CD4-positive, alpha-beta memory T cell (primary cell): Measurements from ENCODE around the gene COL4A1. TPM values are rescaled to one million over a fixed set of nuclear protein-coding genes. Genes with fewer than 3 reads are reported as not detected.

Source experiments
- CTCF ChIA-PET: fragments of 350-600 bp; sonication (Branson Sonifier 250); formaldehyde crosslinking; loops from one replicate; lab custom pipeline; 2021; ENCODE audit warnings: inconsistent platforms; ENCODE audit not compliant: partially characterized antibody; lab: Charles Lee
- POLR2A ChIA-PET: fragments of 350-600 bp; sonication (Branson Sonifier 250); formaldehyde crosslinking; loops from one replicate; lab custom pipeline; 2021; ENCODE audit not compliant: partially characterized antibody; lab: Charles Lee
- DNase-seq, 5 donors: peaks; one replicate each; pipeline versions ENCODE4 v3.0.0 to v3.0.0-alpha.2; 2020 to 2022; ENCODE audit warnings: mixed read lengths in 1 of 5
- H3K27ac ChIP-seq: one replicate; pipeline ENCODE4 v1.7.0; 2013; ENCODE audit warnings: low read depth, low read length
- H3K27me3 ChIP-seq: 2 replicates; pipeline ENCODE4 v1.7.0; 2013; ENCODE audit warnings: mild to moderate bottlenecking, low read length, moderate library complexity; ENCODE audit not compliant: insufficient read depth
- H3K36me3 ChIP-seq: 2 replicates; pipeline ENCODE4 v1.7.0; 2013; ENCODE audit warnings: mild to moderate bottlenecking, low read length, moderate library complexity; ENCODE audit not compliant: insufficient read depth
- H3K4me1 ChIP-seq: 2 replicates; pipeline ENCODE4 v1.7.0; 2013; ENCODE audit warnings: mild to moderate bottlenecking, low read length, moderate library complexity; ENCODE audit not compliant: insufficient read depth
- H3K4me3 ChIP-seq, 2 donors: one replicate each; pipeline ENCODE4 v1.7.0; 2013; ENCODE audit warnings: low read length in 2 of 2, mild to moderate bottlenecking in 1 of 2
- H3K9me3 ChIP-seq, 2 donors: one replicate each; pipeline ENCODE4 v1.7.0; 2013; ENCODE audit warnings: low read length in 2 of 2, control low read depth in 1 of 2; ENCODE audit not compliant: control insufficient read depth in 1 of 2
- H3K27ac Mint-ChIP-seq, 7 donors: one replicate each; pipeline ENCODE4 v1.8.0; 2020 to 2021; ENCODE audit warnings: mixed read lengths in 7 of 7, mild to moderate bottlenecking in 6 of 7, inconsistent platforms in 3 of 7, moderate library complexity in 3 of 7
- H3K27me3 Mint-ChIP-seq, 2 donors: one replicate each; pipeline ENCODE4 v1.8.0; 2020 to 2021; ENCODE audit warnings: mixed read lengths in 2 of 2
- H3K36me3 Mint-ChIP-seq, 2 donors: one replicate each; pipeline ENCODE4 v1.8.0; 2020 to 2021; ENCODE audit warnings: mixed read lengths in 2 of 2, inconsistent platforms in 1 of 2, mild to moderate bottlenecking in 1 of 2
- H3K4me1 Mint-ChIP-seq, 4 donors: one replicate each; pipeline ENCODE4 v1.8.0; 2020 to 2021; ENCODE audit warnings: mixed read lengths in 4 of 4, mild to moderate bottlenecking in 1 of 4
- H3K4me3 Mint-ChIP-seq, 8 donors: one replicate each; pipeline ENCODE4 v1.8.0; 2020 to 2021; ENCODE audit warnings: mixed read lengths in 8 of 8, mild to moderate bottlenecking in 7 of 8, moderate library complexity in 6 of 8, inconsistent platforms in 3 of 8
- H3K9me3 Mint-ChIP-seq, 8 donors: one replicate each; pipeline ENCODE4 v1.8.0; 2020 to 2021; ENCODE audit warnings: mixed read lengths in 8 of 8, mild to moderate bottlenecking in 5 of 8, inconsistent platforms in 3 of 8, moderate library complexity in 1 of 8
- intact Hi-C: fragments of 100-400 bp; cut with micrococcal nuclease; formaldehyde crosslinking; loops from one replicate; pipeline ENCODE4 v1.15.1; 2023
- polyA plus RNA-seq, 2 donors: library from polyadenylated mRNA; unstranded; fragments of 300-500 nt; fragmentation: Illumina TruSeq; gene quantifications; one replicate each; pipeline ENCODE4 v1.2.3, GENCODE V29; 2021
- total RNA-seq, 2 experiments: library from RNA; stranded (reverse); gene quantifications; one replicate each; pipeline ENCODE4 v1.2.3, GENCODE V29; 2021

The COL4A1 gene
- total and polyA plus RNA-seq, 4 experiments from 2014 or later: not detected

DNA sequence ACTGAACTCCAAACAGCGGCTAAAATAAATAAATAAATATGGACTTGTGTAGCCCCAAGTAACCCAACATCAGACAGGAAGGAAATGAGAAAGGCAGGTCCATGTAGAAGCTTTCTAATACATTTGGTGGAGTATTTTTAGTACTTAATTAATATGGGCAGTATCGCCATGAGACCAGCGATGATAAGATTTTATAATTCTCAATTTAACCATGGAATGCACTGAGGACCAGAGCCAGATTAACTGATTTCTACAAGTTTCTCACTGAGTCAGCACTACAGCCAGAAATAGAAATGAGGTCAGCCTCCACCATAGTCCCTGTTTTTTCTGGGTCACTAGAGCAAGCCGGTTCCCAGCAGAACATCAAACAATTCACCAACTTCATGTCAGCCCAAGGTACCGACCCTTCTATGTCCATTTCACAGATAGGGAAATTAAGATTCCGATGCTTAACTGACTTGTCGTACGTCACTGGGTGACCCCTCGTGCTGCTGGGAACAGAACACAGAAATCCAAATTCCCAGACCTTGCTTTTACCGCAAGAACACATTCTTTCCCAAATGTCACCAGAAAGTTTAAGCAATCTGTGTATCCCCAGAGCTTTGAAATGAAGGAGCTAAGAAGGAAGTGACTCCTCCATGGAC lies 90.4 kb downstream of the COL4A1 start:
- DNase-seq: no peak
- Histone ChIP-seq H3K4me1 (no peaks in the 10 kb centered on the region), H3K36me3 (no peaks in the 10 kb centered on the region), H3K27me3 (no peaks in the 10 kb centered on the region), H3K9me3 (no peaks in the 10 kb centered on the region), H3K4me3 (no peak overlapping the region), H3K27ac (no peak overlapping the region)
- Mint-ChIP-seq H3K27me3 (peaks cover 5 to 10% of the 10 kb centered on the region in 2 donors), H3K9me3 (no peaks in the 10 kb centered on the region), H3K4me1 (no peaks in the 10 kb centered on the region), H3K27ac (no peak overlapping the region), H3K36me3 (no peaks in the 10 kb centered on the region), H3K4me3 (no peak overlapping the region)
- CTCF ChIA-PET: interaction anchor here (1.0 kb wide), 1 partner anchor 10 kb away, joined by 3 read pairs; no protein-coding TSS in a partner anchor
- POLR2A ChIA-PET: no interaction called here
- intact Hi-C loops: no loop called here

DNA sequence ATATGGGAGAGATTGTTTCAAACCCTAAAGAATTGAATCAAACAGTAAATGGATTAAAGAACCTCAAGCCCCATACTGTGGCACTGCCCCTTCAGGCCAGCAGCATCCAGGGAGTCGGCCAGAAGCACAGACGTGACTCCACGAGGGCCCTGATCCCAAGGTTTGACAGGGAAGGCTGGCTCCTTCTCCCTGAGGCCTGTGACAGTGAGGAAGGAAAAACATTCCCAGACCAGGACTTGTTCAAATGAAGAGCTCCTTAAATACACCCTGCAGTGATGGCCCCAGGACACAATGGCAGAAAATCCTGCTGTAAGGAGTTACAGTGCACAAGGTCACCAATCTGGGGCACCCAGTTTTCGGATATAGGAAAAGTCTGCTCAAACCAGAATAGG lies 91.0 kb downstream of the COL4A1 start:
- ChIA-PET POLR2A (no interaction called here), CTCF (no interaction called here)
- Histone ChIP-seq H3K27ac (no peak overlapping the region), H3K27me3 (no peaks in the 10 kb centered on the region), H3K4me3 (no peak overlapping the region), H3K9me3 (no peaks in the 10 kb centered on the region), H3K36me3 (no peaks in the 10 kb centered on the region), H3K4me1 (no peaks in the 10 kb centered on the region)
- H3K4me3 Mint-ChIP-seq: no peak overlapping the region
- H3K27ac Mint-ChIP-seq: no peak overlapping the region
- no peak for DNase-seq
- H3K36me3 Mint-ChIP-seq: no peaks in the 10 kb centered on the region
- H3K27me3 Mint-ChIP-seq: peaks cover 5 to 12% of the 10 kb centered on the region in 2 donors
- no peaks in the 10 kb centered on the region for H3K9me3 Mint-ChIP-seq
- intact Hi-C loops: no loop called here
- H3K4me1 Mint-ChIP-seq: no peaks in the 10 kb centered on the region

DNA sequence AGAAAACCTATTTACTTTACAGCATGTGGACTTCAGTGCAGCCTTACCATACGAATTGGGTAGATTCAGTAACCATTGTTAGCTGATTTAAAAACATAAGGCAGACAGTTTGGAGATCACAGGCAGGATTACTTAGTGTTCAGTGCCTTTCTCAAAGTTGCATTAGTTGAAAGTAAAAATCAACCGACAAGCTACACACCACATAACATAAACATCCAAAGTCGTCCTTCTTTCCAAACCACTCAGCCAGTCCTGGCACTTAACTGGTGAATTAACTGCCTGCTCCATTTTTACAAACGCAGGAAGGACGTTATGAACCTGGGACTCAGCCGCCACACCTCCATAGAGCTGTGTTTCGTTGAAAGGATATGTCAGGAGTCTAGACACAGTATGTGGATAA lies 91.4 kb downstream of the COL4A1 start:
- Mint-ChIP-seq H3K4me1 (no peaks in the 10 kb centered on the region), H3K27me3 (peaks cover 5 to 12% of the 10 kb centered on the region in 2 donors), H3K9me3 (no peaks in the 10 kb centered on the region), H3K27ac (no peak overlapping the region), H3K36me3 (no peaks in the 10 kb centered on the region), H3K4me3 (no peak overlapping the region)
- no peaks in the 10 kb centered on the region for H3K4me1 ChIP-seq
- intact Hi-C loops: no loop called here
- no peaks in the 10 kb centered on the region for H3K27me3 ChIP-seq
- no peak overlapping the region for H3K4me3 ChIP-seq
- no peak overlapping the region for H3K27ac ChIP-seq
- no peaks in the 10 kb centered on the region for H3K9me3 ChIP-seq
- POLR2A ChIA-PET: no interaction called here
- DNase-seq: no peak
- H3K36me3 ChIP-seq: no peaks in the 10 kb centered on the region
- CTCF ChIA-PET: no interaction called here

DNA sequence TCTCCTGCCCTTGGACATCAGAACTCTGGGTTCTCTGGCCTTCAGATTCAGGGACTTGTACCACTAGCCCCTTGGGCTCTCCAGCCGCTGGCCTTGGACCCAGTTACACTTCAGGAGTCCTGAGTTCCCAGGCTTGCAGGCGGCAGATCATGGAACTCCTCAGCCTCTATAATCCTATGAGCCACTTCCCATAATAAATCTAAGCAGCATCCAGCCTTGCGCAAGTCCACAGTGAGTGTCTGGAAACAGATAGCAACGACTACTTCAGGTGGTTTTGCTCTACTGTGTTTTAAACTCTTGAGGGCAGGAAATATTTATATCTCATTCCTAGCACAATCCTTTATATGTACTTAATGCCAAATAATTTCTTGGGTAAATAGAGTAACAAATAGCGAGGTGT lies 92.3 kb downstream of the COL4A1 start:
- Mint-ChIP-seq H3K36me3 (no peaks in the 10 kb centered on the region), H3K4me3 (no peak overlapping the region), H3K9me3 (no peaks in the 10 kb centered on the region), H3K4me1 (no peaks in the 10 kb centered on the region), H3K27ac (no peak overlapping the region), H3K27me3 (peaks cover 5 to 10% of the 10 kb centered on the region in 2 donors)
- POLR2A ChIA-PET: no interaction called here
- Histone ChIP-seq H3K27me3 (no peaks in the 10 kb centered on the region), H3K27ac (no peak overlapping the region), H3K36me3 (no peaks in the 10 kb centered on the region), H3K9me3 (no peaks in the 10 kb centered on the region), H3K4me1 (no peaks in the 10 kb centered on the region), H3K4me3 (no peak overlapping the region)
- intact Hi-C loops: no loop called here
- DNase-seq: no peak
- CTCF ChIA-PET: no interaction called here

DNA sequence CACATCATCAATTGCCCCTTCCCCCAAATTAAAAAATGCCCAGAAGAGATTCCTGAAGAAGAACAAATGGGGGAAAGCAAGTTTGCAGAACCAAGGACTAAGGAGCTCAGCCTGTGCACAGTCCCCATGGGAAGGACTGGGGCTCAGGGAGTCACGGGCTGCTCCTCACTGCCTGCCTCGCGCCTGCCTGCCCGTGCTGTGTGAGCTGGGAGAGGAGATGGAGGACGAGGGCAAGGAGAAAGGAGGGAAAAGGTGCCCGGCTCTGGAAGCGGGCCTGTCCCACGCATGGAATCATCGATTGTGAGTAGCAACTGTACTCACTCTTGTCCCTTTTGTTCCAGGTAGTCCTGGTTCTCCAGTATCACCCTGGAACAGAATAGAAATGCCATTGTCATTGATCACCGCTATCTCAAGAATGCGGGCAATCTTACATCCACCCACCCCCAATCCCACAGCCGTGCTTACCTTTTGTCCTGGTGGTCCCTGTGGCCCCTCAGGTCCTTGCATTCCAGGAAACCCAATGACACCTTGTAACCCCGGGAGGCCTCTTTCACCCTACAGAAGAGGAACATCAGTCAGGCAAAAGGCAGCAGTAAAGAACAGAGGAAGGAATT lies 93.4 kb downstream of the COL4A1 start:
- Histone ChIP-seq H3K27ac (no peak overlapping the region), H3K4me3 (no peak overlapping the region), H3K27me3 (no peaks in the 10 kb centered on the region), H3K4me1 (no peaks in the 10 kb centered on the region), H3K9me3 (no peaks in the 10 kb centered on the region), H3K36me3 (no peaks in the 10 kb centered on the region)
- Mint-ChIP-seq H3K27ac (no peak overlapping the region), H3K4me3 (no peak overlapping the region), H3K27me3 (peaks cover 5 to 10% of the 10 kb centered on the region in 2 donors), H3K9me3 (no peaks in the 10 kb centered on the region), H3K36me3 (no peaks in the 10 kb centered on the region), H3K4me1 (no peaks in the 10 kb centered on the region)
- no peak for DNase-seq
- POLR2A ChIA-PET: no interaction called here
- intact Hi-C loops: no loop called here
- CTCF ChIA-PET: interaction anchor here (1.0 to 1.6 kb wide), 2 partner anchors 8 to 10 kb away, joined by 3 to 9 read pairs; no protein-coding TSS in a partner anchor

DNA sequence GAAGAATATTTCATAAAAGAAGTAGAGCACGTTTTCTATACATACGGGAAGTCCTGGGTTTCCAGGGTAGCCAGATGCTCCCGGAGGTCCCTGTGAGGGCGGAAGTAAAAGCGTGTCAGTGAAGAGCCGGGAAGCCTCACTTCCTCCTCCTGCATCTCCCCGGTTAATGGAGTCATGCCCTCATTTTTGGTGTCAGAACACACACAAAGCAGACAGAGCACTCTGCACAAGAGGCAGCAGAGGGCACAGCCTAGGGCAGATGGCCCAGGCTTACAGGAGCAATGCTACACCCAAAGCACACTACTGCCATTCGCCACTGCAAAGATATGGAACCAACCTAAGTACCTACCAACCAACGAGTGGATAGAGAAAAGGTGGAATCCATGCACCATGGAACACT lies 94.4 kb downstream of the COL4A1 start:
- Histone ChIP-seq H3K27me3 (no peaks in the 10 kb centered on the region), H3K4me3 (no peak overlapping the region), H3K27ac (no peak overlapping the region), H3K4me1 (no peaks in the 10 kb centered on the region), H3K36me3 (no peaks in the 10 kb centered on the region), H3K9me3 (no peaks in the 10 kb centered on the region)
- CTCF ChIA-PET: interaction anchor here (1.0 to 1.6 kb wide), 2 partner anchors 9 to 11 kb away, joined by 3 to 9 read pairs; no protein-coding TSS in a partner anchor
- H3K27ac Mint-ChIP-seq: peak overlapping the region in 1 of 7 donors; percentile 29
- no peaks in the 10 kb centered on the region for H3K36me3 Mint-ChIP-seq
- intact Hi-C loops: no loop called here
- no peaks in the 10 kb centered on the region for H3K4me1 Mint-ChIP-seq
- POLR2A ChIA-PET: no interaction called here
- peaks cover 5 to 9% of the 10 kb centered on the region in 2 donors for H3K27me3 Mint-ChIP-seq
- no peak overlapping the region for H3K4me3 Mint-ChIP-seq
- no peaks in the 10 kb centered on the region for H3K9me3 Mint-ChIP-seq
- DNase-seq: no peak

DNA sequence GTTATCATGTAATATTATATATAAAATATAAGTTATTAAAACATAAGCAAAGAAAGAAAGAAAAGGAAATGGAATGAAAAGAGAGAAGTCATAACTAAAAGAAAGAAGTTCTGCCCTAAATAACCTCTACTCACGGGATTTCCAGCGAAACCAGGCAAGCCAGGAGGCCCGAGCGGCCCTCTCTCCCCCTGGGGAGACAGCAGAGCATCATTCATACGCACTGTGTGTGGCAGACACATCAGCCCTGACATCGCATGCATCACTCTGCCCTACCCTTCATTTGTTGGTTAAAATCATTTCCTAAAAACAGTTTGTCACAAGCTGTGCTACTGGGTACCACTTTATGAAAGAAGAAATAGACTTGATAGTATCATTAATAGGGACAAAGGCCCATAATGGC lies 95.2 kb downstream of the COL4A1 start:
- Mint-ChIP-seq H3K4me3 (no peak overlapping the region), H3K36me3 (no peaks in the 10 kb centered on the region), H3K27ac (no peak overlapping the region), H3K4me1 (no peaks in the 10 kb centered on the region), H3K27me3 (peaks cover 2 to 5% of the 10 kb centered on the region in 2 donors), H3K9me3 (no peaks in the 10 kb centered on the region)
- H3K4me1 ChIP-seq: no peaks in the 10 kb centered on the region
- H3K9me3 ChIP-seq: no peaks in the 10 kb centered on the region
- ChIA-PET CTCF (no interaction called here), POLR2A (no interaction called here)
- H3K36me3 ChIP-seq: no peaks in the 10 kb centered on the region
- no peak overlapping the region for H3K27ac ChIP-seq
- no peak for DNase-seq
- no peak overlapping the region for H3K4me3 ChIP-seq
- intact Hi-C loops: no loop called here
- no peaks in the 10 kb centered on the region for H3K27me3 ChIP-seq
